ENCODE measurements around the gene INMT.

INMT gene

GRCh38 chr7:30805081-30805691 lies 53.3 kb downstream of the INMT start:
- Histone ChIP-seq H3K9me3 (ENCODE audit: insufficient read depth, low read length) (no peaks in the 10 kb centered on the region), H3K27ac (ENCODE audit: low read length) (no peak overlapping the region), H3K4me3 (ENCODE audit: low read length) (no peak overlapping the region), H3K79me2 (ENCODE audit: low read length) (peaks cover 11% of the 10 kb centered on the region; the same call in 1 of the 2 replicates), H3K4me1 (ENCODE audit: low read length) (peaks cover 56% of the 10 kb centered on the region), H2AFZ (ENCODE audit: low read depth, low read length) (no peak overlapping the region), H3K4me2 (ENCODE audit: low read length) (no peak overlapping the region), H3K36me3 (replicated peaks; ENCODE audit: low read depth, low read length) (peaks cover 17% of the 10 kb centered on the region), H3K27me3 (ENCODE audit: low read depth, low read length) (no peaks in the 10 kb centered on the region), H4K20me1 (ENCODE audit: insufficient read depth, low read length) (no peaks in the 10 kb centered on the region), H3K9ac (ENCODE audit: low read length) (no peak overlapping the region)
- TF ChIP-seq EZH2phosphoT487 (IDR thresholded peaks at IDR 0.05; ENCODE audit: low read depth) (no peak), CTCF (IDR thresholded peaks at IDR 0.05; ENCODE audit: low read depth, low read length) (no peak)

GRCh38 chr7:30805931-30806330 lies 54.0 kb downstream of the INMT start:
- no peak overlapping the region for H3K9ac ChIP-seq (ENCODE audit: low read length)
- H3K4me3 ChIP-seq (ENCODE audit: low read length), result no peak overlapping the region
- peaks cover 13% of the 10 kb centered on the region; the same call in 1 of the 2 replicates for H3K79me2 ChIP-seq (ENCODE audit: low read length)
- no peak overlapping the region for H2AFZ ChIP-seq (ENCODE audit: low read depth, low read length)
- H3K9me3 ChIP-seq (ENCODE audit: insufficient read depth, low read length), result no peaks in the 10 kb centered on the region
- no peaks in the 10 kb centered on the region for H3K27me3 ChIP-seq (ENCODE audit: low read depth, low read length)
- TF ChIP-seq CTCF (IDR thresholded peaks at IDR 0.05; ENCODE audit: low read depth, low read length) (no peak), EZH2phosphoT487 (IDR thresholded peaks at IDR 0.05; ENCODE audit: low read depth) (no peak)
- no peak overlapping the region for H3K4me2 ChIP-seq (ENCODE audit: low read length)
- H3K27ac ChIP-seq (ENCODE audit: low read length), result no peak overlapping the region
- H3K4me1 ChIP-seq (ENCODE audit: low read length), result peaks cover 51% of the 10 kb centered on the region
- H4K20me1 ChIP-seq (ENCODE audit: insufficient read depth, low read length), result no peaks in the 10 kb centered on the region
- peaks cover 17% of the 10 kb centered on the region for H3K36me3 ChIP-seq (replicated peaks; ENCODE audit: low read depth, low read length)

All from OCI-LY3 (cell line).